ENCODE measurements around the gene CDH2.

Gene CDH2

DNA sequence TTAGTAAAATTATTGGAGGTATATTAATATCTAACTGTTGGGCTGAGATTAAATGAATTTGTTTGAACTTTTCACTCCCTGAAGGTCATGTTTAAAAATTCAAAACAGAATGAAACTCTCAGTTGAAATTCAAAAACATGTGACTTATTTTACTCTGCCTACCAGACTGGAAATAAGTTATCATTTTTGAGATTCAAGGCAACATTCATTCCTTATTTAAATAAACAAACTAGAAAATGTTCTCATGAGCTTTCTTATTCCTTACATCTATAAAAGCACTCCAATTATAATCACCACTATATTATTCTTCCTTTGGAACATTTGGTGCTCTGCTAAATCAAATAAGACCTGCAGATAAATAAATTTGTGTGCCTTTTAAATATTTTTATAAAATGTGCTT, 217.8 kb downstream of the CDH2 start:
- Histone ChIP-seq H2BK12ac (ENCODE audit: low read length) (no peak overlapping the region), H4K8ac (ENCODE audit: low read depth, low read length) (no peak overlapping the region), H2BK5ac (ENCODE audit: low read depth, low read length, poor library complexity) (no peak overlapping the region), H3K4me2 (ENCODE audit: low read length) (no peak overlapping the region), H3K18ac (ENCODE audit: low read length) (no peak overlapping the region), H2AK5ac (ENCODE audit: low read length) (no peak overlapping the region), H3K36me3 (ENCODE audit: control insufficient read depth in 1 of 2, insufficient read depth in 2 of 2, low read length in 2 of 2) (peaks cover 0 to 2% of the 10 kb centered on the region in 2 experiments), H3K23ac (ENCODE audit: low read length) (no peak overlapping the region), H2AFZ (ENCODE audit: insufficient read depth, low read length, poor library complexity) (no peak overlapping the region), H3K9ac (ENCODE audit: low read length) (no peak overlapping the region), H3K4me1 (ENCODE audit: control insufficient read depth in 1 of 2, insufficient read depth in 2 of 2, low read length in 2 of 2) (peaks cover 0 to 1% of the 10 kb centered on the region in 2 experiments), H3K27ac (ENCODE audit: low read depth, low read length) (no peak overlapping the region), H2BK120ac (ENCODE audit: insufficient read depth, low read length, poor library complexity) (no peak overlapping the region), H3K79me1 (ENCODE audit: low read length) (no peaks in the 10 kb centered on the region), H3K27me3 (ENCODE audit: insufficient read depth, low read length) (no peaks in the 10 kb centered on the region), H3K14ac (ENCODE audit: low read length) (no peak overlapping the region), H4K91ac (ENCODE audit: low read depth, low read length) (no peak overlapping the region), H4K12ac (ENCODE audit: low read depth, low read length) (no peak overlapping the region), H3K79me2 (ENCODE audit: control insufficient read depth, insufficient read depth, low read length, poor library complexity) (no peaks in the 10 kb centered on the region), H3K9me3 (ENCODE audit: insufficient read depth, low read depth, low read length) (no peaks in the 10 kb centered on the region), H3K4ac (ENCODE audit: low read depth, low read length) (no peak overlapping the region), H3K4me3 (ENCODE audit: low read depth, low read length) (no peak overlapping the region)
- no peak for DNase-seq

GRCh38 chr18:27956001-27956640, 220.8 kb downstream of the CDH2 start:
- H3K23ac ChIP-seq (ENCODE audit: low read length): no peak overlapping the region
- H2BK12ac ChIP-seq (ENCODE audit: low read length): no peak overlapping the region
- H3K36me3 ChIP-seq (ENCODE audit: control insufficient read depth in 1 of 2, insufficient read depth in 2 of 2, low read length in 2 of 2): no peaks in the 10 kb centered on the region
- H2AFZ ChIP-seq (ENCODE audit: insufficient read depth, low read length, poor library complexity): no peak overlapping the region
- H4K8ac ChIP-seq (ENCODE audit: low read depth, low read length): no peak overlapping the region
- no peak overlapping the region for H3K18ac ChIP-seq (ENCODE audit: low read length)
- no peak for DNase-seq
- H2BK120ac ChIP-seq (ENCODE audit: insufficient read depth, low read length, poor library complexity): no peak overlapping the region
- no peaks in the 10 kb centered on the region for H3K79me2 ChIP-seq (ENCODE audit: control insufficient read depth, insufficient read depth, low read length, poor library complexity)
- no peaks in the 10 kb centered on the region for H3K27me3 ChIP-seq (ENCODE audit: insufficient read depth, low read length)
- no peak overlapping the region for H3K4me3 ChIP-seq (ENCODE audit: low read depth, low read length)
- H4K91ac ChIP-seq (ENCODE audit: low read depth, low read length): no peak overlapping the region
- H3K4me1 ChIP-seq (ENCODE audit: control insufficient read depth in 1 of 2, insufficient read depth in 2 of 2, low read length in 2 of 2): no peaks in the 10 kb centered on the region
- H4K12ac ChIP-seq (ENCODE audit: low read depth, low read length): no peak overlapping the region
- no peaks in the 10 kb centered on the region for H3K79me1 ChIP-seq (ENCODE audit: low read length)
- H3K9ac ChIP-seq (ENCODE audit: low read length): no peak overlapping the region
- H3K14ac ChIP-seq (ENCODE audit: low read length): no peak overlapping the region
- no peak overlapping the region for H3K4me2 ChIP-seq (ENCODE audit: low read length)
- no peak overlapping the region for H3K27ac ChIP-seq (ENCODE audit: low read depth, low read length)
- no peak overlapping the region for H2AK5ac ChIP-seq (ENCODE audit: low read length)
- no peaks in the 10 kb centered on the region for H3K9me3 ChIP-seq (ENCODE audit: insufficient read depth, low read depth, low read length)
- H3K4ac ChIP-seq (ENCODE audit: low read depth, low read length): no peak overlapping the region
- no CpG with 5 or more reads among the region's 6 CpGs for WGBS (ENCODE audit: extremely low coverage, insufficient coverage, insufficient read length)
- H2BK5ac ChIP-seq (ENCODE audit: low read depth, low read length, poor library complexity): no peak overlapping the region

- H3K4me3 ChIP-seq (ENCODE audit: low read depth, low read length): no peak overlapping the region
- H2BK5ac ChIP-seq (ENCODE audit: low read depth, low read length, poor library complexity): no peak overlapping the region
- no peak overlapping the region for H3K4me2 ChIP-seq (ENCODE audit: low read length)
- no peak overlapping the region for H4K12ac ChIP-seq (ENCODE audit: low read depth, low read length)
- H3K23ac ChIP-seq (ENCODE audit: low read length): no peak overlapping the region
- no peak for DNase-seq
- no peaks in the 10 kb centered on the region for H3K27me3 ChIP-seq (ENCODE audit: insufficient read depth, low read length)
- no peaks in the 10 kb centered on the region for H3K4me1 ChIP-seq (ENCODE audit: control insufficient read depth in 1 of 2, insufficient read depth in 2 of 2, low read length in 2 of 2)
- H2BK12ac ChIP-seq (ENCODE audit: low read length): no peak overlapping the region
- no peak overlapping the region for H3K14ac ChIP-seq (ENCODE audit: low read length)
- no peak overlapping the region for H3K27ac ChIP-seq (ENCODE audit: low read depth, low read length)
- no peaks in the 10 kb centered on the region for H3K79me2 ChIP-seq (ENCODE audit: control insufficient read depth, insufficient read depth, low read length, poor library complexity)
- no peak overlapping the region for H2AFZ ChIP-seq (ENCODE audit: insufficient read depth, low read length, poor library complexity)
- no peak overlapping the region for H2BK120ac ChIP-seq (ENCODE audit: insufficient read depth, low read length, poor library complexity)
- no peak overlapping the region for H3K9ac ChIP-seq (ENCODE audit: low read length)
- no peaks in the 10 kb centered on the region for H3K36me3 ChIP-seq (ENCODE audit: control insufficient read depth in 1 of 2, insufficient read depth in 2 of 2, low read length in 2 of 2)
- H3K9me3 ChIP-seq (ENCODE audit: insufficient read depth, low read depth, low read length): no peaks in the 10 kb centered on the region
- H4K8ac ChIP-seq (ENCODE audit: low read depth, low read length): no peak overlapping the region
- H3K4ac ChIP-seq (ENCODE audit: low read depth, low read length): no peak overlapping the region
- no peak overlapping the region for H2AK5ac ChIP-seq (ENCODE audit: low read length)
- no peak overlapping the region for H4K91ac ChIP-seq (ENCODE audit: low read depth, low read length)
- WGBS (ENCODE audit: extremely low coverage, insufficient coverage, insufficient read length): no CpG with 5 or more reads among the region's 3 CpGs
- no peaks in the 10 kb centered on the region for H3K79me1 ChIP-seq (ENCODE audit: low read length)
- H3K18ac ChIP-seq (ENCODE audit: low read length): no peak overlapping the region
Measured at GRCh38 chr18:27954226-27954625, 222.7 kb downstream of the CDH2 start.

DNA sequence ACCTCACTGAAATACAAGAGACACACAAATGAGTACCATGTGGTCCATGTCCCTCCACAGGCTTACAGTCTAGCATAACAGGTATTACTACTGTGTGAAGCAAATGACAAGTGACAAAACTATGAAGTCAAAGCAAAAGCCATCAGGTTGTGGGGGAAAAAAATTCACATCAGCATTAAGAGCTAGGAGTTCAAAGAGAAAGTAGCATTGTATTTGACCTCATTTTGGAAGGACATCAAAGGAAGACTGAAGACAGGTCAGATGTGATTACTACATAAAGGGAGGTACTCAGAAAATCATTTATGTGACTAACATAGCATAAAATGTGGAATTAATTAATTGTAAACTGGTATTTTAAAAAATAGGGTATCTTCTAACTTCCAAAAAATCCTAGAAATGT, 224.2 kb downstream of the CDH2 start:
- Histone ChIP-seq H3K23ac (ENCODE audit: low read length) (no peak overlapping the region), H4K91ac (ENCODE audit: low read depth, low read length) (no peak overlapping the region), H2AFZ (ENCODE audit: insufficient read depth, low read length, poor library complexity) (no peak overlapping the region), H3K27me3 (ENCODE audit: insufficient read depth, low read length) (no peaks in the 10 kb centered on the region), H3K79me2 (ENCODE audit: control insufficient read depth, insufficient read depth, low read length, poor library complexity) (no peaks in the 10 kb centered on the region), H2BK12ac (ENCODE audit: low read length) (no peak overlapping the region), H2BK5ac (ENCODE audit: low read depth, low read length, poor library complexity) (no peak overlapping the region), H3K9ac (ENCODE audit: low read length) (no peak overlapping the region), H3K4me3 (ENCODE audit: low read depth, low read length) (no peak overlapping the region), H3K18ac (ENCODE audit: low read length) (no peak overlapping the region), H4K12ac (ENCODE audit: low read depth, low read length) (no peak overlapping the region), H3K4me1 (ENCODE audit: control insufficient read depth in 1 of 2, insufficient read depth in 2 of 2, low read length in 2 of 2) (no peaks in the 10 kb centered on the region), H2AK5ac (ENCODE audit: low read length) (no peak overlapping the region), H3K4ac (ENCODE audit: low read depth, low read length) (no peak overlapping the region), H4K8ac (ENCODE audit: low read depth, low read length) (no peak overlapping the region), H3K4me2 (ENCODE audit: low read length) (no peak overlapping the region), H3K14ac (ENCODE audit: low read length) (no peak overlapping the region), H2BK120ac (ENCODE audit: insufficient read depth, low read length, poor library complexity) (no peak overlapping the region), H3K9me3 (ENCODE audit: insufficient read depth, low read depth, low read length) (no peaks in the 10 kb centered on the region), H3K79me1 (ENCODE audit: low read length) (no peaks in the 10 kb centered on the region), H3K36me3 (ENCODE audit: control insufficient read depth in 1 of 2, insufficient read depth in 2 of 2, low read length in 2 of 2) (no peaks in the 10 kb centered on the region), H3K27ac (ENCODE audit: low read depth, low read length) (no peak overlapping the region)
- no peak for DNase-seq

All from trophoblast cell (in vitro differentiated cells and primary cell).